C4-2B (cell line): ENCODE measurements around the gene GSDME.

Source experiments
- H3K27ac ChIP-seq: fragments of 450-650 bp; 2 replicates; pipeline ENCODE4 v1.5.1; 2017
- ZFX ChIP-seq: fragments of 450-650 bp; IDR thresholded peaks from 2 replicates; pipeline ENCODE4 v1.6.1; 2017
- TF ChIP-seq, protein P1 (sequence below): fragments of 450-650 bp; conservative IDR thresholded peaks from 2 replicates; pipeline ENCODE4 v1.5.1; 2017; ENCODE audit warnings: mild to moderate bottlenecking

GSDME gene

GRCh38 chr7:24733414-24734060 lies 23.7 kb downstream of the GSDME start:
- TF ChIP-seq ZFX = no peak
- TF ChIP-seq, protein P1, sequence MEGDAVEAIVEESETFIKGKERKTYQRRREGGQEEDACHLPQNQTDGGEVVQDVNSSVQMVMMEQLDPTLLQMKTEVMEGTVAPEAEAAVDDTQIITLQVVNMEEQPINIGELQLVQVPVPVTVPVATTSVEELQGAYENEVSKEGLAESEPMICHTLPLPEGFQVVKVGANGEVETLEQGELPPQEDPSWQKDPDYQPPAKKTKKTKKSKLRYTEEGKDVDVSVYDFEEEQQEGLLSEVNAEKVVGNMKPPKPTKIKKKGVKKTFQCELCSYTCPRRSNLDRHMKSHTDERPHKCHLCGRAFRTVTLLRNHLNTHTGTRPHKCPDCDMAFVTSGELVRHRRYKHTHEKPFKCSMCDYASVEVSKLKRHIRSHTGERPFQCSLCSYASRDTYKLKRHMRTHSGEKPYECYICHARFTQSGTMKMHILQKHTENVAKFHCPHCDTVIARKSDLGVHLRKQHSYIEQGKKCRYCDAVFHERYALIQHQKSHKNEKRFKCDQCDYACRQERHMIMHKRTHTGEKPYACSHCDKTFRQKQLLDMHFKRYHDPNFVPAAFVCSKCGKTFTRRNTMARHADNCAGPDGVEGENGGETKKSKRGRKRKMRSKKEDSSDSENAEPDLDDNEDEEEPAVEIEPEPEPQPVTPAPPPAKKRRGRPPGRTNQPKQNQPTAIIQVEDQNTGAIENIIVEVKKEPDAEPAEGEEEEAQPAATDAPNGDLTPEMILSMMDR = no peak
- no peak overlapping the region for H3K27ac ChIP-seq

DNA sequence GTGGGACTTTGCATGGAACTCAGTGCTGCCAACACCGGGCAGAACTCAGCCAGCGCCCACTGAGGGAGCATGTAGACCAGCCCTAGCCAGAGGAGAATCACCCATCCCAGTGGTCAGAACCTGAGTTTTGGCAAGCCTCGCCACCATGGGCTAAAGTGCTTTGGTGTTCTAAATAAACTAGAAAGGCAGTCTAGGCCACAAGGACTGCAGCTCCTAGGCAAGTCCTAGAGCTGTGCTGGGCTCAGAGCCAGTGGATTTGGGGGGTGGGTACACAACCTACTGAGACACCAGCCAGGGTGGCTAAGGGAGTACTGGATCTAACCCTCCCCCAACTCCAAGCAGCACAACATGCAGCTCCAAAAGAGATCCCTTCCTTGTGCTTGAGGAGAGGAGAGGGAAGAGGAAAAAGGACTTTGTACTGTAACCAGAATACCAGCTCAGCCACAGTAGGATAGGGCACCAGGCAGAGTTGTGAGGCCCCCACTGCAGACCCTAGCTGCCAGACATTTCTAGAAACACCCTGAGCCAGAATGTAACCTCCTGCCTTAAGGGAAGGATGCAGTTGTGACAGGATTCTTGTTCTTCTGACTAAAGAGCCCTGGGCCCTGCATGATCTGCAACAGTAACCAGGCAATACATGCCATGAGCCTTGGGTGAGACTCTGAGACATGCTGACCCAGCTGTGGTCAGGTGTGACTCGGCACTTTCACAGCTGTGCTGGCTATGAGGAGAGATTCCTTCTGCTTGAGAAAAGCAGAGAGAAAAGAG lies 24.4 kb downstream of the GSDME start:
- no peak for TF ChIP-seq ZFX
- TF ChIP-seq, protein P1 = no peak
- no peak overlapping the region for H3K27ac ChIP-seq

DNA sequence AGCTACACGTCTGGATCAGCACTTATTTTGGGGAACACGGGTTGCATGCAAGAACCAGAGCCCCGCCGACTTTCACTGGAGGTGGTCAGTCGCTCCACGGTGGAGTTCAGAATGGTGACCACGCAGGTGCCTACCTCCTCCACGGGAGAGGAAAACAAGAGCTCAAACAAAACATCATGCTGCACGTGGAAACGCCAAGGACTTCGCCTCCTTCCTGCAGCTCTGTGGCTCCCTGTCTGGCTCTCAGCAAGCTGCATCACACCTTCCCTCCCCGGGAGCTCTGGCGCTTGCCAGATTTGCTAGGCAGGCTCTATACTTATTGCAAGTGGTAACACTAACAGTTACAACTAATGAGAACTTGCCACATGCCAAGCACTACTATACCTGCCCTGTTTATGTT lies 26.0 kb downstream of the GSDME start:
- TF ChIP-seq ZFX = no peak
- TF ChIP-seq, protein P1 = no peak
- no peak overlapping the region for H3K27ac ChIP-seq

DNA sequence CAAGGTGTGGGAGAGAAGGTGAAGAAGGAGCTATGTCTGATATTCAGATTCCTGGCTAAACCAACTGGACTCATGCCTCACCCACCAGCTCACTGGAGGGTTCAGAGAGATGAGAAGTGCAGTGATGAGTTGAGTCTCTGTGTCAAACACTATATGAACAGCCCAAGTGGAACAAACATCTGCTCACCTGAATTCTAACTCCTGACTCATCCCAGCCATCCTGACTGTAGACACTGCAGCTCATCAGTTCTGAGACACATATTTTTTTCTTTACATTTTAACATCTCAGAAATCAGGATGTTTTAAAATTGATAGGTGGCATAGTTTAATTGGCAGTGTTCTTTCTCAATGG lies 27.3 kb downstream of the GSDME start:
- no peak overlapping the region for H3K27ac ChIP-seq
- TF ChIP-seq, protein P1 = no peak
- no peak for TF ChIP-seq ZFX

DNA sequence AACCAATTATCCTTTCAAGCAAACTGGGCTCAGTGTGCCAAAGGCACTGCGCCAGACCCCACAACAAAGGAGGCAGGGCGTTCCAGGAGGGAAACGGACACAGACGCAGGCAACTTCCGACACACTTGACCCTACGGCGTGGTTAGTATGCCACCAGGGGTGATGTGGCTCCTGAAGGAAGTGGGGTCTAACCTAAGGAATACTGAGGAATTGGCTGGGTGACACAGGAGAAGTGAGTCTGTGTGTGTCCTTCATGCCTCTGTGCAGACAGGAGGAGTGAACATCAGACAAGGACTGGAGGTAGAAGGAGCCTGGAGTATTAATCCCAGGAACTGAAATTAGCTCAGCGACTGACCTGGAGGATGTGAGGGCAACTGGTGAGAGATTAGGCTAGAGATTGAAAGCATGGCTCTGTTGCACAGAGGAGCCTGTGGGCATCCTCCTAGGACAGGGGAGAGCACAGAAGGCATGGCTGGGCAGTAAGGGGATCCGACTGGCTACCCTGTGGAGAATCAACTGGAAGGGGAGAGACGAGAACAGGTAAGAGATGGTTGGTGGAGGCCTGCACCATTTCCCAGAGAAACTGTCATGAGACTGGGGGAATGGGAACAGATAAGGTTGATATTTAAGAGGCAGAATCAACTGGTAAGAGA lies 27.8 kb downstream of the GSDME start:
- TF ChIP-seq, protein P1 = no peak
- TF ChIP-seq ZFX = no peak
- no peak overlapping the region for H3K27ac ChIP-seq

GRCh38 chr7:24728503-24729364 lies 28.5 kb downstream of the GSDME start:
- no peak overlapping the region for H3K27ac ChIP-seq
- no peak for TF ChIP-seq ZFX
- TF ChIP-seq, protein P1 = no peak
